Endodermal cell (in vitro differentiated cells): ENCODE data around the gene SMC1B. TPM values are rescaled to one million over a fixed set of nuclear protein-coding genes. Genes with fewer than 3 reads are reported as not detected.

Experiments used
- DNase-seq: peaks from one replicate; pipeline ENCODE4 v3.0.0-alpha.2; 2017
- H3K27ac ChIP-seq: 2 replicates; pipeline ENCODE4 v1.5.1; 2013; ENCODE audit warnings: mild to moderate bottlenecking, low read depth, low read length, moderate library complexity
- H3K27me3 ChIP-seq: 2 replicates; pipeline ENCODE4 v1.6.1; 2013; ENCODE audit warnings: mild to moderate bottlenecking, low read length, moderate library complexity; ENCODE audit not compliant: insufficient read depth, control insufficient read depth, poor library complexity, severe bottlenecking
- H3K36me3 ChIP-seq: 2 replicates; pipeline ENCODE4 v1.7.0; 2013; ENCODE audit warnings: mild to moderate bottlenecking, low read length, moderate library complexity; ENCODE audit not compliant: control insufficient read depth, insufficient read depth
- H3K4me1 ChIP-seq: one replicate; pipeline ENCODE4 v1.7.0; 2013; ENCODE audit warnings: low read length; ENCODE audit not compliant: control insufficient read depth, insufficient read depth
- H3K4me3 ChIP-seq: 2 replicates; pipeline ENCODE4 v1.5.1; 2013; ENCODE audit warnings: mild to moderate bottlenecking, low read length, moderate library complexity
- H3K9ac ChIP-seq: 2 replicates; pipeline ENCODE4 v1.6.1; 2013; ENCODE audit warnings: mild to moderate bottlenecking, low read length, moderate library complexity; ENCODE audit not compliant: poor library complexity, severe bottlenecking; ENCODE audit errors: extremely low read depth
- H3K9me3 ChIP-seq: 2 replicates; pipeline ENCODE4 v1.6.1; 2013; ENCODE audit warnings: mild to moderate bottlenecking, low read length, moderate library complexity; ENCODE audit not compliant: control insufficient read depth
- H3K27ac Mint-ChIP-seq: 2 replicates; pipeline ENCODE4 v1.8.0; 2020; ENCODE audit warnings: mixed read lengths
- H3K27me3 Mint-ChIP-seq: 2 replicates; pipeline ENCODE4 v1.8.0; 2021; ENCODE audit warnings: mild to moderate bottlenecking, mixed read lengths; ENCODE audit not compliant: insufficient read depth
- H3K36me3 Mint-ChIP-seq: 2 replicates; pipeline ENCODE4 v1.8.0; 2020; ENCODE audit warnings: low read depth, mixed read lengths
- H3K4me1 Mint-ChIP-seq: 2 replicates; pipeline ENCODE4 v1.8.0; 2020; ENCODE audit warnings: mixed read lengths
- H3K4me3 Mint-ChIP-seq: 2 replicates; pipeline ENCODE4 v1.8.0; 2020; ENCODE audit warnings: mild to moderate bottlenecking, moderate library complexity, mixed read lengths
- H3K9me3 Mint-ChIP-seq: 2 replicates; pipeline ENCODE4 v1.8.0; 2020; ENCODE audit warnings: mild to moderate bottlenecking, mixed read lengths
- CTCF ChIP-seq: fragments of 200-600 bp; sonication (generic); conservative IDR thresholded peaks from 2 replicates; pipeline ENCODE4 v1.5.0; 2021; ENCODE audit warnings: antibody characterized with exemption, mild to moderate bottlenecking
- WGBS, 2 experiments: methylation state at CpG; one replicate each; pipeline versions ENCODE4 v1.1.5 to v1.1.7; 2013; ENCODE audit warnings: missing lambda C conversion rate in 2 of 2, mixed read lengths in 1 of 2; ENCODE audit not compliant: insufficient coverage in 1 of 2, insufficient read length in 1 of 2; 5-methylcytosine and 5-hydroxymethylcytosine counted together
- total RNA-seq, 2 donors: library from RNA; stranded (reverse); fragmentation: NEBNext Ultra II Directional in 1 of 2; extraction: Animal tissue kit (Norgen Biotek cat#: 25700) in 1 of 2; gene quantifications; 2 replicates in 1 of 2; 3 replicates in 1 of 2; pipeline ENCODE4 v1.2.1, GENCODE V29; 2021

Gene SMC1B
- total RNA-seq, 2 donors from 2014 or later, result 0.11 TPM; not detected in 1

DNA sequence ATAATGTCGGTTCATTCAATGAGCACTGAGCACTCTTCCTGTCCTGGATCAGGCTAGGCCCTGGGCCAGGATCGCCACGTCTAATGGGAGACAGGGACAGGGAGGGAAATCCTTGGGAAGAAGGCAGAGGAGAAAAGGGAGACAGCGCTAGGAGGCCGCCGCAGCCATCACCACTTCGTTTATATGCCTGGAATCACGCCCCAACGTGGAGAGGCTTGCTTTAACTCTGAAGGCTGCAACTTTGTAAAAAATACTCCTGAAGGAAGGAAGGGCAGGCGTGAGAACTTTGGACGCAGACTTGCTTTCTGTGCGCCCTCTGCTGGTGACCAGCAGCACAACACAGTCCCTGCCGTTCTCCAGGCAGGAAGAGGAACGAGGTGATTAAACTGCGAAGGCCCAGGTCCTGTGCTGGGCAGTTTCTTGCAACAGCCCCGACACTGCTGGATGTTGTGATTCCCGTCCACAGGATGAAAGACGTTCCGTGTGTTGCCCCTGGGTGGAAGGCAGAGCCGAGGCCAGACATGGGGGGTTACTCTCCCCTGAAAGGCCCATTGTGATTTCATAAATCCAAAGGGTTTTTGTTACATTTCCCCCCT, 22.2 kb upstream of the SMC1B start:
- H3K4me1 Mint-ChIP-seq, result peaks cover 3% of the 10 kb centered on the region
- no peaks in the 10 kb centered on the region for H3K4me1 ChIP-seq
- H3K27ac Mint-ChIP-seq, result peak overlapping the region; percentile 73
- H3K36me3 Mint-ChIP-seq, result no peaks in the 10 kb centered on the region
- no peaks in the 10 kb centered on the region for H3K9me3 ChIP-seq
- H3K36me3 ChIP-seq, result no peaks in the 10 kb centered on the region
- no peaks in the 10 kb centered on the region for H3K27me3 ChIP-seq
- 24 to 25% methylated on average over 19 to 20 of the region's 20 CpGs for WGBS, 2 experiments
- H3K4me3 ChIP-seq, result no peak overlapping the region
- H3K27ac ChIP-seq, result no peak overlapping the region
- H3K9ac ChIP-seq, result no peak overlapping the region
- TF ChIP-seq CTCF, result peak; percentile 97
- no peak overlapping the region for H3K4me3 Mint-ChIP-seq
- peak; percentile 96 for DNase-seq
- peaks cover 1% of the 10 kb centered on the region for H3K27me3 Mint-ChIP-seq
- H3K9me3 Mint-ChIP-seq, result peaks cover 5% of the 10 kb centered on the region

DNA sequence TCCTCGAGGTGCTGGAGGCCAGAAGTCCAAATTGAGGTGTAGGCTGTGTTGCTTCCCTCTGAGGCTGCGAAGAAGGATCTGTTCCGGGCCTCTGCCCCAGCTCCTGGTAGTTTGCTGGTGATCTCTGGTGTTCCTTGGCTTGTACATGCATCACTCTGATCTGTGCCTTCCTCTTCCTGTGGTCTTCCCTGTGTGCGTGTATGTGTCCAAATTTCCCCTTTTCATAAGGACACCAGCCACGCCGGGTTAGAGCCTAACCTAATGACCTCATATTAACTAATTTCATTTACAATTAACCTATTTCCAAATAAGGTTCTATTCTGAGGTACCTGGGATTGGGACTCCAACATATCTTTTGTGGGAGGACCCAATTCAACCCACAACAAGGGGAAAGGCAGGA, 21.6 kb upstream of the SMC1B start:
- Mint-ChIP-seq H3K4me3 (no peak overlapping the region), H3K36me3 (no peaks in the 10 kb centered on the region), H3K27ac (no peak overlapping the region), H3K4me1 (peaks cover 3% of the 10 kb centered on the region), H3K9me3 (peaks cover 5% of the 10 kb centered on the region), H3K27me3 (peaks cover 1% of the 10 kb centered on the region)
- no peak overlapping the region for H3K4me3 ChIP-seq
- H3K36me3 ChIP-seq, result no peaks in the 10 kb centered on the region
- no peaks in the 10 kb centered on the region for H3K27me3 ChIP-seq
- no peaks in the 10 kb centered on the region for H3K4me1 ChIP-seq
- DNase-seq, result no peak
- H3K9me3 ChIP-seq, result no peaks in the 10 kb centered on the region
- WGBS, 2 experiments, result 93 to 95% methylated on average over 2 to 6 of the region's 6 CpGs
- TF ChIP-seq CTCF, result no peak
- no peak overlapping the region for H3K9ac ChIP-seq
- H3K27ac ChIP-seq, result no peak overlapping the region

- Histone ChIP-seq H3K9me3 (no peaks in the 10 kb centered on the region), H3K4me1 (no peaks in the 10 kb centered on the region), H3K27me3 (no peaks in the 10 kb centered on the region), H3K36me3 (no peaks in the 10 kb centered on the region), H3K27ac (no peak overlapping the region), H3K9ac (no peak overlapping the region), H3K4me3 (no peak overlapping the region)
- peaks cover 3% of the 10 kb centered on the region for H3K4me1 Mint-ChIP-seq
- TF ChIP-seq CTCF, result no peak
- 91 to 92% methylated on average over 9 to 19 of the region's 19 CpGs for WGBS, 2 experiments
- peaks cover 6% of the 10 kb centered on the region for H3K9me3 Mint-ChIP-seq
- DNase-seq, result peak; percentile 22
- H3K27ac Mint-ChIP-seq, result no peak overlapping the region
- peaks cover 8% of the 10 kb centered on the region for H3K36me3 Mint-ChIP-seq
- no peak overlapping the region for H3K4me3 Mint-ChIP-seq
- H3K27me3 Mint-ChIP-seq, result peaks cover 4% of the 10 kb centered on the region
Measured at GRCh38 chr22:45430871-45431270, 17.5 kb upstream of the SMC1B start.
